ENCODE results near the gene OTUB2.

The OTUB2 gene

DNA sequence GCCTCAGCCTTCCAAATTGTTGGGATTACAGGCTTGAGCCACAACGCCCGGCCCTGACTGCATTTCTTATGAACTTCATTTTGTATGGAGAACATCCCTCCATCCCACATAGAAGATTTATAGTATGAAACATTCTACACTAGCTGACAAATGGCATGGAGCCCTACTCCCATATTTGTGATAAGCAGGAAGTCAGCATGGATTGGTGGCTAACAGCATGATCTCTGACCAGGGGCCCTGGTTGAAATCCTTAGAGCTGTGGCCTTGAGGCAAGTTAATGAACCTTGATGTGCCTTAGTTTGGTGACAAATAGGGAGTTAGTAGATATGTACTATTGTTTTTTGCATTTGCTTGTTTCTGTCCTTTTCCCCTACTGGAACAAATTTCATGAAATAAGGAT lies 67.3 kb downstream of the OTUB2 start:
- DNase-seq (ENCODE audit: extremely low read depth in 1 of 2, low read depth in 1 of 2) = no peak

DNA sequence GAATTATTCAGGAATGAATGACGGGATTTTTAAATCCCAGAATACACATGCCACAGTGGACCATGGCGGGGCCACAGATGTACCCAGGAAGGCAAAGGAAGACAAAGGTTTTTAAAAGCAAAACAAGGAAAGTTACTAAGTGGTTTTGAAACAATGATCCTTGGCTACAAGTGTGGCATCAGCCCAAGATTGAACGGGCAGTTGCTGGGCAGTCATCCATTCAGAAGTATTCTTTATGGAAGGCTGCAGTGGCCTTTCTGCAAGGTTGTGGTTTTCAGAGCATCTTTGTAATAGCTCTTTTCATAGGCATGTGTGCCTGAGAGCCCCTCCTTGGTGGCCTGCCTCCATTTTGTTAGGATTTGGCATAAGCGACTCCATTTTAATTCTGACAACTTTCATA lies 71.0 kb downstream of the OTUB2 start:
- DNase-seq (ENCODE audit: extremely low read depth in 1 of 2, low read depth in 1 of 2) = no peak
